GM12864 (cell line): Measurements from ENCODE around the gene WASHC4.
"Not testable (repeated sequence)": the region's sequence is repeated elsewhere in the genome, so short reads cannot be mapped to it uniquely, and the experiment has no call there.

Experiments used
- DNase-seq: peaks from one replicate; pipeline ENCODE4 v3.0.0-alpha.2; 2011; ENCODE audit warnings: low read depth
- H3K4me3 ChIP-seq: 2 replicates; pipeline ENCODE4 v1.5.1; 2011; ENCODE audit warnings: mild to moderate bottlenecking, low read depth, low read length, control low read depth
- CTCF ChIP-seq: IDR thresholded peaks from 2 replicates; pipeline ENCODE4 v1.5.1; 2011; ENCODE audit warnings: low read depth, mild to moderate bottlenecking, moderate library complexity, low read length, control low read depth, inconsistent platforms; ENCODE audit errors: missing control alignments

WASHC4 gene

GRCh38 chr12:105177208-105177607 lies 69.7 kb downstream of the WASHC4 start:
- H3K4me3 ChIP-seq: no peak overlapping the region
- TF ChIP-seq CTCF: no peak
- no peak for DNase-seq

- not testable (repeated sequence) for DNase-seq, H3K4me3 ChIP-seq
Measured at GRCh38 chr12:105179114-105179513, 71.6 kb downstream of the WASHC4 start.

DNA sequence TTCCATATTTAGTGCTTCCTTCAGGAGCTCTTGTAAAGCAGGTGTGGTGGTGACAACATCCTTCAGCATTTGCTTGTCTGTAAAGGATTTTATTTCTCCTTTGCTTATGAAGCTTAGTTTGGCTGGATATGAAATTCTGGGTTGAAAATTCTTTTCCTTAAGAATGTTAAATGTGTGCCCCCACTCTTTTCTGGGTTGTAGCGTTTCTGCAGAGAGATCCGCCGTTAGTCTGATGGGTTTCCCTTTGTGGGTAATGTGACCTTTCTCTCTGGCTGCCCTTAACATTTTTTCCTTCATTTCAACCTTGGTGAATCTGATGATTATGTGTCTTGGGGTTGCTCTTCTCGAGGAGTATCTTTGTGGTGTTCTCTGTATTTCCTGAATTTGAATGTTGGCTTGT lies 75.9 kb downstream of the WASHC4 start:
- H3K4me3 ChIP-seq, DNase-seq: not testable (repeated sequence)

DNA sequence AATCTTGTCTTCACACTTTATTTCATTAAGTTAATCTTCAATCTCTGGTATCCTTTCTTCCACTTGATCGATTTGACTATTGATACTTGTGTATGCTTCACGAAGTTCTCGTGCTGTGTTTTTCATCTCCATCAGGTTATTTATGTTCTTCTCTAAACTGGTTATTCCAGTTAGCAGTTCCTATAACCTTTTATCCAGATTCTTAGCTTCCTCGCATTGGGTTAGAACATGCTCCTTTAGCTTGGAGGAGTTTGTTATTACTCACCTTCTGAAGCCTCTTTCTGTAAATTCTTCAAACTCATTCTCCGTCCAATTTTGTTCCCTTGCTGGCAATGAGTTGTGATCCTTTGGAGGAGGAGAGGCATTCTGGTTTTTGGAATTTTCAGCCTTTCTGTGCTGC lies 76.4 kb downstream of the WASHC4 start:
- DNase-seq, H3K4me3 ChIP-seq: not testable (repeated sequence)

DNA sequence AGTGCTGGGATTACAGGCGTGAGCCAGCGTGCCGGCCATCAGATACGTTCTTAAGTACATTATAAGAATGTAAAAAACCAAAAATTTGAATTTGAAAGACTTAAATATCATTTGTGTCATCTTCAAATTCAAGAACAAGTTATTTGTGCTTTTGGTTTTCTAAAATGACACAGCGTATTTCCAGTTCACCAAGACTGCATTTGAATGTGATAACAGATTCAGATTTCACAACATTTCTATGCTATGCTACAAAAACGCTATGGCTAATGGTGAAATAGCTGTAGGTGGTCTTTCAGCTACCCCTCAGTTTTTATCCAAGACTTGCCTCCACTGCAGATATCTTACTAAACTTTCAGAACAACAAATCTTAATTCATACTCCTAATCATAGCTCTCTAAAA lies 81.8 kb downstream of the WASHC4 start:
- no peak for TF ChIP-seq CTCF
- no peak overlapping the region for H3K4me3 ChIP-seq
- no peak for DNase-seq

GRCh38 chr12:105190530-105190929 lies 83.0 kb downstream of the WASHC4 start:
- no peak for TF ChIP-seq CTCF
- H3K4me3 ChIP-seq: no peak overlapping the region
- no peak for DNase-seq

GRCh38 chr12:105192624-105193225 lies 85.2 kb downstream of the WASHC4 start:
- TF ChIP-seq CTCF: no peak
- no peak for DNase-seq
- H3K4me3 ChIP-seq: no peak overlapping the region

- no peak for DNase-seq
- TF ChIP-seq CTCF: no peak
- H3K4me3 ChIP-seq: no peak overlapping the region
Measured at GRCh38 chr12:105194947-105195346, 87.4 kb downstream of the WASHC4 start.

GRCh38 chr12:105196090-105196489 lies 88.6 kb downstream of the WASHC4 start:
- H3K4me3 ChIP-seq: no peak overlapping the region
- DNase-seq: no peak
- TF ChIP-seq CTCF: no peak
